Non-pigmented ciliary epithelial cell (primary cell): Measurements from ENCODE around the gene CARD9.

ENCODE experiments used
- DNase-seq: peaks from one replicate; pipeline ENCODE4 v3.0.0-alpha.2; 2010; ENCODE audit warnings: low read depth

CARD9 gene

GRCh38 chr9:136401173-136401922, 27.9 kb upstream of the CARD9 start:
- DNase-seq = no peak

DNA sequence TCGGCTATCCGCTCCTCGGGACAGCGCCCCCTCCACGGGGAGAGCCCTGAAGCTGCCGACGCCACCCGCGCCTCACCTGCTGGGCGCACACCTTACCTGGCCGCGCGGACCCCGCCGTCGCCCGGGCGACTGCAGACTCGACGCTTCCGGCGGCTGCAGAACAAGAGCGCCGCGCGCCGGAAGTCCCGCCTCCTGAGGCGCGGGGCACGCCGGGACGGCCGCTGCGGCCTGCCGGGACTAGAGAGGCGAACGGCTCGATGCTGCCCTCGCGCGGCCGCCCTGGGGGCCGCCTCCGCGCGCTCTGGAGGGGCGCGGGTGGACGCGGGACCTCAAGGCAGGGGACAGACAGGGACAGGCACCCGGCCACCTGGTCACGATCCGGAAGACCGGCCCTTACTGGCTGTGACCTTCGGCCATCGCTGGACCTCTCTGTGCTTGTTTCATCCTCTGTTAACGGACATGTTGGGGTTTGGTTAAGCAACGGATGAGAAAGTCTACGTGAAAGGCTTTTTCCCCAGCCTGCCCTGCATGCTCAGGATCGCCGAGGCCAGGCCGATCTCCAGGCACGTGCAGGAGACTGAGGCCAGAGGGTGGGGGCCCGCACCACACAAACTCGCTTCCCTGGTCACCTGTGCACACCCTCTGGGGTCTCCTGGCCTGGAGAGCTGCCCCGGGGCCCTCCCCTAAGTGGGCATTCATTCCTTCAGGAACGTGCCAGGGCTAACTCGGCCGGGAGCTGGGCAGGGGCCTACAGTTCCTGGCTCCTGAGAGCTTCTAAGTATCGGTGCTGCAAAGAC, 26.8 kb upstream of the CARD9 start, which contains the start of gene SNAPC4:
Gene SNAPC4 (minus strand): TSS at position 133 of the 797 bp plus-strand sequence. CDS start 1,742 bp downstream, outside the sequence.
- DNase-seq = peak; percentile 8

DNA sequence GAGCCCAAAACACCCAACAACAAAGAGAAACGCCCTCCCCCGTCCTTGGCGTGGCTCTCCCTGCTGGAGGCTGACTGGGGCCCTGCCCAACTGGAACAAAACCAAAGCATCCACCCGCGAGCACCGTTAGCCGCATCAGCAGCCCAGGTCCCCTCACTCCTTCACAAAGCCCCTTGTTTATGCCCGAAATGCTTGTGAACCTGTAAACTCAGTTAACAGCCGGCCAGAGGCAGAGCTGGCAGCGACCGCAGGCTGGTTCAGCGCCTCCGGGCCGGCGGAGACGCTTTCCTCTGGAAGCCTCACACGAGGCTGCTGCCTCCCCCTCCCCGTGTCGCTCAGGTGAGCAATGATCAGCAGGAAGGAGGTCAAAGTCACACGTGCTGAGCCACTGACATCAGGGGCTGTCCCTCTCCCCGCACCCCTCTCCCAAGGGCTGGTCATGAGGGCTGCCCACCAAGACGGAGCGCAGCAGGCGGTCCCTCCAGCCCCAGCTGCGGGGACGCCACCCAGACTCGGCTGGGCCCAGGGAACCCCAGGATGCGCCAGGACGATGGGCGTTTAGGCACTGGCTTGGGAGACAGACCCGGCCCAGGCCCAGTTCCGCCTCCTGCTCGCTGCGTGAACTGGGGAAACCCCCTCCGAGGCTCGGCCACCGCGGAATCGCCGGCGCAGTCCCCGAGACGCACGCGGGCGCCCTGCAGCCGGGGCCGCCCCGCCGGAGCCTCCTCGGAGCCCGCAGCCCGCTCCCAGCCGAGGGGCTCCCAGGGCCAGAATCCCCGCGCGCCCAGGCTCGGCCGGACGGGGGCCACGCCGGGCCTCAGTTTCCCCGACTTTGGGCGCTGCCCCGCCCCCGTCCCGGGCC, 25.9 kb upstream of the CARD9 start:
- no peak for DNase-seq

DNA sequence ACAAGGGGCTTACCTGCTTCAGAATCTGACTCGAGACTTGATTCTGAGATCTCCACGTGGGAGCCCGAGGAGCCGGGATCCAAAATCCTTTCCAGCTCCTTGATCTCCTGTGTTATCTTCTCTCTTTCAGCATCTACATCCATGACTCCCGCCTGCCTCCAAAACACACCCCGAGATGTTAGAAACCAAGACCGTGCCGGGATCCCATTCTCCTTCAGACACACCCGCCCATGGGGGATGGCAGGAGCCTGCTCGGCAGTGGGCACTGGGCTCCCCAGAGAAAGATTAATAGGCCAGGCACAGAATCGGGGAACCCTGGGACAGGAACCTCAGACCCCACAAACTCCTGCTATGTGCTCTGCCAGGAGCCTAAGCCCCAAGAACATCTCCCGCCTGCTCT, 24.8 kb upstream of the CARD9 start:
- no peak for DNase-seq

DNA sequence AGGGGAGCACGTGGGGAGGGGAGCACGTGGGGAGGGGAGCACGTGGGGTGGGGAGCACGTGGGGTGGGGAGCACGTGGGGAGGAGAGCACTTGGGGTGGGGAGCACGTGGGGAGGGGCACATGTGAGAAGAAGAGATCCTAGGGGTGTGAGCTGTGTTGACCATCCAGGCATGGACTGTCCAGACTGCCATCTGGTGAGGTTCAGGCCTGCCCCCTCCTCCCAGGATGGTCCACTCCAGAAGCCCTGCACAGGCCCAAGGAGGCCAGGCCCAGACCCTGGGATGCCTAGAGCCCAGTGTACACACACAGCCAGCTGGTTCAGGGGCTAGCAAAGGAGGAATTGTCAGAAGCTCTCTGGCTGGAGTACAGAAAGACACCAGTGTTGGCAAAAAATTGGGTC, 24.2 kb upstream of the CARD9 start:
- DNase-seq = no peak

DNA sequence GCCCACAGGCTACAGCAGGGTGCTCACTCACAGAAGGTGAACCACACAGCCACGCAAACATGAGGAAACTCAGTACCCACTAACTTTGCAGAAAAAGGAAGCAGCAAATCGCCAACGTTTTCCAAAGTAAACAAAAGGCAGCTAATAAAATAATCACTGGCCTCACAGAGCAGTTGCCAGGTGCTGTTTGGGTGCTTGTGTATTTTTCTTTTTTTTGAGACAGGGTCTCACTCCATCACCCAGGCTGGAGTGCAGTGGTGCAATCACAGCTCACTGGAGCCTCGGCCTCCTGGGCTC, 22.7 kb upstream of the CARD9 start:
- DNase-seq = no peak

DNA sequence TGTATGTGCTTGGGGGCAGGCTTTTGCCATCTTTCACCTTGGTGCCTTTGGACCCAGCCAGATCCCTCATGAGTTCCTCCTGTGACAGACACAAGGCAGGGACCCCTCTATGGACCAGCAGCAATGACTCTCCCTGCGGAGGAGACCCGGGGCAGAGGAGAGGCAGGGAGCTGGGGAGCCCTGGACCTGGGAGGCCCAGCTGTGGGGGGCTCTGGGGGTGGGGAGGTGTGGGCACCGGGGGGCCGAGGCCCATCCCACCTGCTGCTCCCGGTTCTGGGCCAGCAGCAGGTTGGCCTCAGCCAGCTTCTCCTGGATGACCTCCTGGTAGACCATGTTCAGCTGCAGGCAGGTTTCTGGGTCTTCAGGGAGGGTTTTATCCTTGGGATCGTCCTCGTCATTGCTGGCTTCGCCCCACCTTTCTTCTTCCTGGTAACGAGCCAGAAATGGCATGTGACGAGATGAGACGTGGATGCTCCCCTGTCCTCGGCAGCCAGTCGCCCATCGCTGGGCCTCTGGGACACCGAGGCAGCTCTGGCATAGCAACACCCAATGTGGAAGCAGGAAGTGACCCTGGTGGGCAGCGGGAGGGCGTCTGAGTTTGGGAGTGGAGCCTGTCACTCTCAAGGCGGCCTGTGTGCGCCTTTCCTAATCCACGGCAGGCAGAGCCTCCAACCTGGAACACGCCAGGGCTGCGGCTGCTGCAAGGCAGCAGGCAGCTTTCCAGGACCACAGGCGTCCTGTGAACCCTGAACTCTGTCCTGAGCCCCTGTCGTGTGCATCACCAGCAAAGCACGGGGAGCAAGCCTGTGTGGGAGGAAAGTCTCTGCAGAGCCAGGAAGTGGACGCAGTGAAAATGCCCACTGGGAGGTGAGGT, 22.1 kb upstream of the CARD9 start:
- no peak for DNase-seq

- DNase-seq = no peak
Measured at GRCh38 chr9:136395020-136395340, 21.5 kb upstream of the CARD9 start.

GRCh38 chr9:136394312-136395019, 21.0 kb upstream of the CARD9 start:
- no peak for DNase-seq

DNA sequence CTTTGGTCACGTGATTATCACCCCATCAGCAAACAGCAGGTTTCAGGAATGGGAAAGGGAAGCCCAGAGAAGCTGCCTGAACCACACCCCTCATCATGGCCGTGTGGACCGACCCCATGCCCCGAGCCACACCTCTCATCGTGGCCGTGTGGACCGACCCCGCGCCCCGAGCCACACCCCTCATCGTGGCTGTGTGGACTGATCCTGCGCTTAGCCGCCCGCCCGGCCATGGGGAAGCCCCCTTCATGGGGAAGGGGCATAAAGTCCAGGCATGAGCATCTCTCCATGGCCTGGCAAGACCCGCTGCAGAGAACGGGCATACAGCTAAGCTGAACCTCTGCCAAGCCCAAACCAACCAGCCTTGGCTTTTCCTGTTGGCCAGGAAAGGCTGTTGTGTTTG, 20.1 kb upstream of the CARD9 start:
- DNase-seq = no peak

DNA sequence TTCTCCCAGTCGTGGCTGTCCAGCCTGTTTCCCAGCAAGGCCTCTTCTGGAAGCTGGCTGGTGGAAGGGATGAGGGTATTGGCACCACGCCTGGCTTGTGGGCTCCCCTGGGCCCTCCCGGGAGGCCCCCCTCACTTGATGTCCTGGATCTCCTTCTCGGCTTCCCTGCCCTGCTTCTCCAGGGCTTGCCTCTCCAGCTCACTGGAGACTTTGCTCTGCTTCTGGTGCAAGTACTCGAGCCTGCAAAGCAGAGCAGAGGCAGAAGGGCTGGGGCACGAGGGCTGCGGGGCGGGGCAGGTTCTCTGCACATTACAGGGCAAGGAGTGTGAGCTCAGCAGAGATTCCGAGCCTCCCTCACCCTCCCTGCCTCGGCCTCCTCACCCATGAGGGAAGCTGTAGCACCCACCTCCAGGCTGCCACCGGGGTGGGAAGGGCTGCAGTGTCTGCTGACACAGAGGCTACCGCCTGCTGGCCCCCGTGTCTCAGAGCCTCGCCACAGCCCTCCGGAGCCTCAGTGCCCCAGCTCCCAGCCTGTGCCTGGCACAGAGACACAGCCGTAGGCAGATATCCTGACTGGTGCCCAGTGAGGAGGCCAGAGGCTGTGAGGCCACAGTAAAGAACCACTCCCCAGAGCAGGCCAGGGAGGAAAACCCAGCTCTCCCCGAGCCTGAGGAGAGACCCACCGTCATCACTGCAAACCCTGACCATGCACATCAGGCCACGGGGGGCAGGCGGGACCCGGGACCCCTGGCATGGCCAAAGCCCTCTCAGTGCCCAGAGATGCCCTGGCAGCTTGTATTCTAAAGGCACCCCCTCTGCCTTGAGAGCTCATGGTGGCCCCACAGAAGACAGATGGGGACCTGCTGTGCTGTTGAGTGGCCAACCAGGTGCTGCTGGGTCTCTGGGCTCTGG, 19.3 kb upstream of the CARD9 start:
- no peak for DNase-seq

DNA sequence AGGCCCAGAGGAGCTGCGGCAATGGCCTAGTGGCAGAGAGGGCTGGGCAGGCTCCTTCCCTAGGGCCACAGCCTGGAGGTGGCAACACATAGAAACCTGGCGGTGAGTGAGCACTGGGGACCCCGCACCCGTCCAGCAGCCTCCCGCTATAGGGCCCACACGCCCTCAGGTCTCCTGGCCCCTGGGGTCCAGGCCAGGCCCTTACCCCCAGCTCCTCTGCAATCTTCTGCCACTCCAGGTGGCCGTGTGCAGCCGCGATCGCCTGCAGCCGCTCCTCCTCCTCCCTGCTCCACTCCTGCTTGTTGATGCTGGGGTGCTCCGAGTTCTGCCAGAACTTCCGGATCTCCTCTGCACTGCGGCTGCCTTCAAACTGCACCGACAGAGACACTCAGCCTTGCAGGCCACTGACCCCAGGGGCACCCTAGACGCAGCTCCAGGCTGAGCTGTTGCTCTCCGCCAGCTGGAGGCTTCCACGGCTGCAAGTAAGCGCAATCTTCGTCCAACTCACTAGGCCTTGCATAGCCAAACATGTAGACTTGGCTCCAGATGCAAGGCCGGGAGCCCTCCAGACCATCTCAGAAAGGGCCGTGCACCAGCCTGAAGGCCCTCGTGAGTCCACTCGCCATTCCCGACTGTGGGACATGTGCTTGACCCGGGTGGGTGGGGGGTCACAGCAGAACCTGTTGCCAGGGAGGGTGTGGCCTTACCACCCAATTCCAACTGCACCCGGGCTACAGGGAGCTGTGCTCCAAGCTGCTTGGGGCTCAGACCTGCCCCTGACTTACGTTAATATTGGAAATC, 18.5 kb upstream of the CARD9 start:
- no peak for DNase-seq

DNA sequence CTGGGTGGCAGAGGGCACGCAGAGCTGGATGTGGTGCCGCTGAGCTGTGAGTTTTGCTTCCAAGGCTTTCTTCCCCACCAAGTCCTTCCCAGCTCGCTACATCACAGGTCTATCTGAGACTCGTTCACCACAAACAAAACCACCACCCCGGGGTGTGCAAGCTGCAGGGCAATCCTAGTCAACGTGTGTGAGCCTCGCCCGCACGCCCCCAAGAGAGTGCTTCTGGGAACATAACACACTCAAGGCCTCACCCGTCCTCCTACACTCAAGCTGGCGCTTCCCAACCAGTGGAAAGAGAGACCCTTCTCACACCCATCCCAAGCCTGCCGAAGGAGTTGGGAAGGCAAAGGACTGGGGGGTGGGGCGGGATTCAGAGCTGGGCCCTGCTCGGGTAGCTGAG, 15.9 kb upstream of the CARD9 start:
- DNase-seq = no peak

GRCh38 chr9:136387217-136387616, 13.7 kb upstream of the CARD9 start:
- DNase-seq = no peak

GRCh38 chr9:136386018-136386417, 12.5 kb upstream of the CARD9 start:
- no peak for DNase-seq

DNA sequence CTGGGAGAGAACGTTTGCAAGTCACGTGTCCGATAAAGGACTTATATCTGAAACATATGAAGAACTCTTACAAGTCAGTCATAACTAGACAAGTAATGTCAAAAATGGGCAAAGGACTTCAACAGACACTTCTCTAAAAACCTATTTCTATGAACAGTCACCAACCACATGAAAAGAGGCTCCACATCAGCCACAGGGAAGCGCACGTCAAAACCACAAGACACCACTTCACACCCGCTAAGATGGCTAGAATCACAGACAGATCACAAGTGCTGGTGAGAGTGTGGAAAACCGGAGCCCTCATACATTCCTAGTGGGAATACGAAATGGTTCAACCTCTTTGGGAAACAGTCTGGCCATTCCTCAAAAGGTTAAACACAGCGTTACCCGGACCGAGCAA, 11.5 kb upstream of the CARD9 start:
- DNase-seq = no peak

DNA sequence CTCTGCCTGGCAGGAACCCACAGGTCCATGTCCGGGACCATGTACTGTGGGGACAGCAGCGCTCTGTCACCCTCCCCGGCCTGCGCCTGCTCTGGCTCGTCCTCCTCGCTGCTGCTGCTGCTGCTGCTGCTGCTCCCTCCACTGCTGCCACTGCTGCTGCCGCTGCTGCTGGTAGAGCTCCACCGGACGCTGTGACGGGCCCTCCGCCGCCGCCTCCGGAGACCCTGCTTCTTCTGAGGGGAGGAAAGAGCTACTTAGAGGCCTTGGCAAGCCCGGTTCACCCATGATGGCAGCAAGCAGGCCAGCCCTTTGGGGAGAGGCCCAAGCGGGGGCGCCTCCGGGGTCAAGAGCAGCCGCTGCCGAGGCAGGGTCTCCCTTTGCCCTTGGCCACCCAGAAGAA, 10.0 kb upstream of the CARD9 start:
- DNase-seq = no peak

- DNase-seq = no peak
Measured at GRCh38 chr9:136381966-136382513, 8.6 kb upstream of the CARD9 start.

DNA sequence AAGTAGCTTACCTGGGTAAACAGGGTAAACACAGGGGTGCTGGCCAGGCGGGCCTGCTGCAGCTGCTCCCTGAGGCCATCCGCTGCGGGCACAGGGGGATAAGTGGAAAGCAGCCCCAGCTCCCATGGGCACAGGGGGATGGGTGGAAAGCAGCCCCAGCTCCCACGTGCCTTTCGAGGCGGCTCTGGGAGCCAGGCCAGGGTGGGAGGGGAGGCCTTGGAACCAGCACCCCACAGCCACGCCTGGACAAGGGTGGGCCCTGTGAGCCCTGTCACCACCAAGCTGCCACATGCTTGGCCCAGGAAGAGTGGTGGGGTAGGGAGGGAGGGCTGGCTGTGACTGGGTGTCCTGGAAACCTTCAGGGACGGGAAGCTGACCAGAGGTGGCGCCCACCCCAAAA, 7.8 kb upstream of the CARD9 start:
- DNase-seq = no peak
